Nephron (organoid): ENCODE data around the gene RELN.

Experiments used
- H3K27ac Mint-ChIP-seq, 3 experiments: 2 replicates each; pipeline ENCODE4 v1.8.0; 2020; ENCODE audit warnings: mixed read lengths in 3 of 3, mild to moderate bottlenecking in 2 of 3, moderate library complexity in 1 of 3
- H3K27me3 Mint-ChIP-seq: 2 replicates; pipeline ENCODE4 v1.8.0; 2021; ENCODE audit warnings: low read depth, mild to moderate bottlenecking, moderate library complexity, mixed read lengths
- H3K36me3 Mint-ChIP-seq: 2 replicates; pipeline ENCODE4 v1.8.0; 2020; ENCODE audit warnings: low read depth, mixed read lengths
- H3K4me1 Mint-ChIP-seq: 2 replicates; pipeline ENCODE4 v1.8.0; 2020; ENCODE audit warnings: mixed read lengths
- H3K4me3 Mint-ChIP-seq, 3 experiments: 2 replicates each; pipeline ENCODE4 v1.8.0; 2020; ENCODE audit warnings: mild to moderate bottlenecking in 3 of 3, mixed read lengths in 3 of 3, moderate library complexity in 2 of 3
- H3K9me3 Mint-ChIP-seq: 2 replicates; pipeline ENCODE4 v1.8.0; 2020; ENCODE audit warnings: mixed read lengths
- TF ChIP-seq, protein P1 (sequence below), 3 experiments: fragments of 200-600 bp; sonication (generic); IDR thresholded peaks; one replicate each; pipeline ENCODE4 v1.5.0; 2021; ENCODE audit warnings: antibody characterized with exemption in 3 of 3; ENCODE audit not compliant: unreplicated experiment in 3 of 3

The RELN gene

GRCh38 chr7:103632005-103632639 is 357.3 kb downstream of the RELN start:
- Mint-ChIP-seq H3K4me3 (no peak overlapping the region), H3K27ac (no peak overlapping the region)

GRCh38 chr7:103630318-103630717 is 359.1 kb downstream of the RELN start:
- Mint-ChIP-seq H3K36me3 (no peaks in the 10 kb centered on the region), H3K4me3 (no peak overlapping the region), H3K9me3 (no peaks in the 10 kb centered on the region), H3K4me1 (no peaks in the 10 kb centered on the region), H3K27me3 (no peaks in the 10 kb centered on the region), H3K27ac (no peak overlapping the region)
- TF ChIP-seq, protein P1, sequence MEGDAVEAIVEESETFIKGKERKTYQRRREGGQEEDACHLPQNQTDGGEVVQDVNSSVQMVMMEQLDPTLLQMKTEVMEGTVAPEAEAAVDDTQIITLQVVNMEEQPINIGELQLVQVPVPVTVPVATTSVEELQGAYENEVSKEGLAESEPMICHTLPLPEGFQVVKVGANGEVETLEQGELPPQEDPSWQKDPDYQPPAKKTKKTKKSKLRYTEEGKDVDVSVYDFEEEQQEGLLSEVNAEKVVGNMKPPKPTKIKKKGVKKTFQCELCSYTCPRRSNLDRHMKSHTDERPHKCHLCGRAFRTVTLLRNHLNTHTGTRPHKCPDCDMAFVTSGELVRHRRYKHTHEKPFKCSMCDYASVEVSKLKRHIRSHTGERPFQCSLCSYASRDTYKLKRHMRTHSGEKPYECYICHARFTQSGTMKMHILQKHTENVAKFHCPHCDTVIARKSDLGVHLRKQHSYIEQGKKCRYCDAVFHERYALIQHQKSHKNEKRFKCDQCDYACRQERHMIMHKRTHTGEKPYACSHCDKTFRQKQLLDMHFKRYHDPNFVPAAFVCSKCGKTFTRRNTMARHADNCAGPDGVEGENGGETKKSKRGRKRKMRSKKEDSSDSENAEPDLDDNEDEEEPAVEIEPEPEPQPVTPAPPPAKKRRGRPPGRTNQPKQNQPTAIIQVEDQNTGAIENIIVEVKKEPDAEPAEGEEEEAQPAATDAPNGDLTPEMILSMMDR (IDR thresholded peaks at IDR 0.05; ENCODE audit: unreplicated experiment in 3 of 3), result no peak

More at GRCh38 chr7:103632005-103632639, 357.3 kb downstream of the RELN start:
- TF ChIP-seq, protein P1 (IDR thresholded peaks at IDR 0.05; ENCODE audit: unreplicated experiment in 3 of 3), result no peak
- H3K4me1 Mint-ChIP-seq, result no peaks in the 10 kb centered on the region
- no peaks in the 10 kb centered on the region for H3K9me3 Mint-ChIP-seq
- H3K27me3 Mint-ChIP-seq, result no peaks in the 10 kb centered on the region
- no peaks in the 10 kb centered on the region for H3K36me3 Mint-ChIP-seq

DNA sequence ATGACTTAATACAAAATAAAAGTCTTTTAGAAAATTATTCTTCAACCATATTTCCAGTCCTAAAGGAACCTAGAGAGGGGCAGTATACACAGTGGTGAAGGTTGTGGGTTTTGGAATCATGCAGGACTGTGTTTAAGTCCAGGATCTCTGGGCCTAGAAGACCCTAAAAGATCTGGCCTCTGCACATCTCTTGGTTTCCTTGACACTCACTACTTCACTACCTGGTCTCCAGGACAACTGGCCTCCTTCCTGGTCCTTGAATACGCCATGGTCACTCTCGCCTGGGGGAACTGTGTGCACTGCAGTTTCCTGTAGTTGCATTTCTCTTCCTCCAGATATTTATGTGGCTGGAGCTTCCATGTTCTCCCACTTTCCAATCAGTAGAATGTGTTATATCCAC is 360.7 kb downstream of the RELN start:
- Mint-ChIP-seq H3K4me1 (no peaks in the 10 kb centered on the region), H3K4me3 (no peak overlapping the region), H3K27me3 (no peaks in the 10 kb centered on the region), H3K9me3 (no peaks in the 10 kb centered on the region), H3K36me3 (no peaks in the 10 kb centered on the region), H3K27ac (no peak overlapping the region)
- TF ChIP-seq, protein P1 (IDR thresholded peaks at IDR 0.05; ENCODE audit: unreplicated experiment in 3 of 3), result no peak

GRCh38 chr7:103626776-103627175 is 362.7 kb downstream of the RELN start:
- H3K4me3 Mint-ChIP-seq, result no peak overlapping the region
- TF ChIP-seq, protein P1 (IDR thresholded peaks at IDR 0.05; ENCODE audit: unreplicated experiment in 3 of 3), result no peak
- H3K9me3 Mint-ChIP-seq, result no peaks in the 10 kb centered on the region
- no peak overlapping the region for H3K27ac Mint-ChIP-seq
- no peaks in the 10 kb centered on the region for H3K4me1 Mint-ChIP-seq
- H3K27me3 Mint-ChIP-seq, result peaks cover 5% of the 10 kb centered on the region
- no peaks in the 10 kb centered on the region for H3K36me3 Mint-ChIP-seq

DNA sequence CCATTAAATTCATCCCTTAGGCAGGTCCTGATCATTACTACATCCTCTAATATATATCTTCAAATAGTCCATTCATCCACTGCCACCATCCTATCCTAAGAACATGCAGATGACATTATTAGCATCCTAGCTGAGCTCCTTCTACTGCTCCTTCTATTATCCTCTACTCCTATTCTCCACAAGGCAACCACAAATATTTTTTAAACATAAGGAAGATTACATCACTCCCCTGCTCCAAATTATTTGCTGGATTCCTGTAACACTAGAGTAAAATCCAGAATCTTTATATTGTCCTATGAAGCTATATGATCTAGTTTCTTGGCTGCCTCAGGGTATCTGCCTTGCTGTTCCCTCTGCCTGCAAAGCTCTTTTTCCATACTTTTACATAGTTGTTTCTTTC is 367.2 kb downstream of the RELN start:
- Mint-ChIP-seq H3K36me3 (no peaks in the 10 kb centered on the region), H3K9me3 (no peaks in the 10 kb centered on the region), H3K4me1 (no peaks in the 10 kb centered on the region), H3K27me3 (peaks cover 11% of the 10 kb centered on the region), H3K4me3 (no peak overlapping the region), H3K27ac (no peak overlapping the region)
- TF ChIP-seq, protein P1 (IDR thresholded peaks at IDR 0.05; ENCODE audit: unreplicated experiment in 3 of 3), result no peak
